Stimulated activated CD4-positive, alpha-beta T cell treated with anti-CD3 and anti-CD28 coated beads, Interleukin-15, amount 100 ng/mL, for 48 hours (primary cell): ENCODE measurements around the gene ARSI.

Experiments
- DNase-seq, 2 donors: peaks; one replicate each; pipeline ENCODE4 v3.0.0-alpha.2; 2020; ENCODE audit warnings: low read depth in 2 of 2

Gene ARSI

GRCh38 chr5:150247726-150248125 is 55.0 kb downstream of the ARSI start:
- DNase-seq, result no peak

DNA sequence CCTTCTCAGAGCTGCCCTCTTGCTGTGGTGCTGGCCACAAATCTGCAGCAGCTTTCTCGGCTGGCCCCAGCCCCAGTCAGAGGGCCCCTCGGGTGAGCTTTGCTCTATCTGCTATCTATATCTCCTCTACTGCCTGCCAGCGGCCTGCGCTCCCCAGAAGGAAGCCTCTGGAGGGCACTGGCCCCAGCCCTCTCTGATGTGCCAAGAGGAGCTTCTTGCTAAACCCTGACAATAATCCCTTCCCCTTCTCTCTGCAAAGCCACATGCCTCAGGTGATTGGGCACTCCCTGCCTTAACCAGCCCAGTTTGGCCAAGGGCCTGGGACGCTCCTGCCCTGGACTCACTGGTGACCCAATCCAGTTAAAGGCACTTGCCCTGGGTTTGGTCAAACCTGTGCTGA is 55.9 kb downstream of the ARSI start:
- no peak for DNase-seq

DNA sequence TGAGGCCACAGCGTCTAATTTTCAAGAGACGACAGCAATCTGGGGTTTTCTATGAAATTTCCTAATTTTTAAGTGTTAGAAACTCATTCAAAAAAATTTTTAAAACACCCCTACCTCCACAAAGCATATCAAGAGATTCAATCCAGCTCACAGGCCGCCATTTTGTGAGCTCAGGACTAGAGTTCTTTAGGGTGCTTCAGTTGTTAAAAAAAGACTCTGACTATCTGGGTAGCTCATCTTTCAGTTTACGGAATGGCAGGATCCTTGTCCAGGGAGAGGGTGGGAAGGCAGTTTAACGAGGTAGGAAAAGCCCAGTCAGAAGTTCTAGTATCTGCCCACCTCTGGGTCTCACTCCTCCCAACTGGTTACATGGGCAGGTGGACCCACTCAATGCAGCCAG is 56.3 kb downstream of the ARSI start:
- DNase-seq, result no peak
